Upper lobe of left lung (tissue), 4 donors: ENCODE data around the gene NRM.

Experiments used
- POLR2A ChIP-seq, 4 donors: fragments of 450-650 bp; IDR thresholded peaks; one replicate each; pipeline ENCODE4 v1.5.1; 2016 to 2017; ENCODE audit warnings: antibody characterized with exemption in 4 of 4, mild to moderate bottlenecking in 2 of 4
- POLR2AphosphoS5 ChIP-seq, 2 donors: sonication (generic); formaldehyde crosslinking; IDR thresholded peaks; one replicate each; pipeline ENCODE4 v1.5.1; 2017; ENCODE audit warnings: antibody characterized with exemption in 2 of 2
- TF ChIP-seq, protein P1 (sequence below), 6 experiments: fragments of 450-650 bp in 4 of 6; fragments of 200-600 bp in 2 of 6; sonication (generic) in 2 of 6; IDR thresholded peaks; one replicate each; pipeline ENCODE4 v1.5.1; 2016 to 2019; ENCODE audit warnings: antibody characterized with exemption in 6 of 6

GRCh38 chr6:30646450-30647241 is 44.1 kb downstream of the NRM start, which contains the start of gene C6orf136:
- TF ChIP-seq, protein P1, sequence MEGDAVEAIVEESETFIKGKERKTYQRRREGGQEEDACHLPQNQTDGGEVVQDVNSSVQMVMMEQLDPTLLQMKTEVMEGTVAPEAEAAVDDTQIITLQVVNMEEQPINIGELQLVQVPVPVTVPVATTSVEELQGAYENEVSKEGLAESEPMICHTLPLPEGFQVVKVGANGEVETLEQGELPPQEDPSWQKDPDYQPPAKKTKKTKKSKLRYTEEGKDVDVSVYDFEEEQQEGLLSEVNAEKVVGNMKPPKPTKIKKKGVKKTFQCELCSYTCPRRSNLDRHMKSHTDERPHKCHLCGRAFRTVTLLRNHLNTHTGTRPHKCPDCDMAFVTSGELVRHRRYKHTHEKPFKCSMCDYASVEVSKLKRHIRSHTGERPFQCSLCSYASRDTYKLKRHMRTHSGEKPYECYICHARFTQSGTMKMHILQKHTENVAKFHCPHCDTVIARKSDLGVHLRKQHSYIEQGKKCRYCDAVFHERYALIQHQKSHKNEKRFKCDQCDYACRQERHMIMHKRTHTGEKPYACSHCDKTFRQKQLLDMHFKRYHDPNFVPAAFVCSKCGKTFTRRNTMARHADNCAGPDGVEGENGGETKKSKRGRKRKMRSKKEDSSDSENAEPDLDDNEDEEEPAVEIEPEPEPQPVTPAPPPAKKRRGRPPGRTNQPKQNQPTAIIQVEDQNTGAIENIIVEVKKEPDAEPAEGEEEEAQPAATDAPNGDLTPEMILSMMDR (IDR thresholded peaks at IDR 0.05) = no peak
- TF ChIP-seq POLR2A (IDR thresholded peaks at IDR 0.05) (no peak), POLR2AphosphoS5 (IDR thresholded peaks at IDR 0.05) (no peak)
